Memory B cell (primary cell): ENCODE measurements around the gene KCNC3.

ENCODE experiments used
- ATAC-seq: fragments of 150-1000 bp; cut with Tn5 transposase; 2 replicates; pipeline ENCODE4 v1.10.0; 2021; ENCODE audit warnings: low read depth, mild to moderate bottlenecking, moderate library complexity
- DNase-seq, 2 donors: peaks; one replicate each; pipeline ENCODE4 v3.0.0; 2022; ENCODE audit warnings: low spot score in 2 of 2
- H3K27ac Mint-ChIP-seq: one replicate; pipeline ENCODE4 v1.8.0; 2022; ENCODE audit warnings: mild to moderate bottlenecking, moderate library complexity, mixed read lengths
- H3K27me3 Mint-ChIP-seq: one replicate; pipeline ENCODE4 v1.8.0; 2022; ENCODE audit warnings: mixed read lengths
- H3K36me3 Mint-ChIP-seq: one replicate; pipeline ENCODE4 v1.8.0; 2022; ENCODE audit warnings: mild to moderate bottlenecking, mixed read lengths
- H3K4me1 Mint-ChIP-seq: one replicate; pipeline ENCODE4 v1.8.0; 2022; ENCODE audit warnings: mixed read lengths
- H3K4me3 Mint-ChIP-seq: one replicate; pipeline ENCODE4 v1.8.0; 2022; ENCODE audit warnings: mild to moderate bottlenecking, moderate library complexity, mixed read lengths
- H3K9me3 Mint-ChIP-seq: one replicate; pipeline ENCODE4 v1.8.0; 2022; ENCODE audit warnings: mixed read lengths

The KCNC3 gene

DNA sequence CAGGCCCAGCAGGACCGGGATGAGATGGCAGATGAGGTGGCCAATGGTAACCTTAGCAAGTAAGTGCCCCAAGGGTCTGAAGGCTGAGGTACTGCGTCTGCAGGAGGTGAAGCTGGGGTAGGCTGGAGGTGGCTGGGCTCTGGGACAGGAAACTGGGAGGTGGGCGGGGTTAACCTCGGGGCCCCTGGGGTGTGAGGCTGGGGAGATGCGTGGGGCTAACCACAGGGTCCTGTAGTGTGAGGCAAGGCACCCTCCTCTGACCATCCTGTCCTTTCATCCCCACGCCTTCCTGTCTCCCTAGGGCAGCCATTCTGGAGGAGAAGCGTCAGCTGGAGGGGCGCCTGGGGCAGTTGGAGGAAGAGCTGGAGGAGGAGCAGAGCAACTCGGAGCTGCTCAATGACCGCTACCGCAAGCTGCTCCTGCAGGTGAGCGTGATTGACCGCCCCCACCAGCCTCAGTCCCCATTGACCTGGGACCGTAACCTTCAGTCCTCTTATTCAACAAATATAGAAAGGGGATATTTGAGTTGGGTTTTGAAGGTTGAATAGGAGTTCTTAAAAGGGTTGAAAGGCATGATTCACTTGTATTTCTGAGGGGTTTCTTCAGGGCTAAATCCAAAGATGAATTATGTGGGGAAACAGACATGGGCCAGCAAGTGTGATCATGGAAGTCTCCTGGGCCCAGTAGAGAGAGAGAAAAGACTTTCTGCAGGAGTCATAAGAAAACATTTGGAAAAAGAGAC lies 35.7 kb downstream of the KCNC3 start:
- Mint-ChIP-seq H3K4me1 (peaks cover 9% of the 10 kb centered on the region), H3K4me3 (no peak overlapping the region), H3K27me3 (peaks cover 42% of the 10 kb centered on the region), H3K9me3 (peaks cover 9% of the 10 kb centered on the region), H3K36me3 (peaks cover 12% of the 10 kb centered on the region), H3K27ac (no peak overlapping the region)
- ATAC-seq (no peak), DNase-seq (no peak)

- Mint-ChIP-seq H3K9me3 (peaks cover 15% of the 10 kb centered on the region), H3K27me3 (peaks cover 45% of the 10 kb centered on the region), H3K4me3 (no peak overlapping the region), H3K27ac (no peak overlapping the region), H3K4me1 (peaks cover 5% of the 10 kb centered on the region), H3K36me3 (peaks cover 15% of the 10 kb centered on the region)
- no peak for DNase-seq
- no peak for ATAC-seq
Observed at GRCh38 chr19:50292216-50292827, 36.9 kb downstream of the KCNC3 start.

DNA sequence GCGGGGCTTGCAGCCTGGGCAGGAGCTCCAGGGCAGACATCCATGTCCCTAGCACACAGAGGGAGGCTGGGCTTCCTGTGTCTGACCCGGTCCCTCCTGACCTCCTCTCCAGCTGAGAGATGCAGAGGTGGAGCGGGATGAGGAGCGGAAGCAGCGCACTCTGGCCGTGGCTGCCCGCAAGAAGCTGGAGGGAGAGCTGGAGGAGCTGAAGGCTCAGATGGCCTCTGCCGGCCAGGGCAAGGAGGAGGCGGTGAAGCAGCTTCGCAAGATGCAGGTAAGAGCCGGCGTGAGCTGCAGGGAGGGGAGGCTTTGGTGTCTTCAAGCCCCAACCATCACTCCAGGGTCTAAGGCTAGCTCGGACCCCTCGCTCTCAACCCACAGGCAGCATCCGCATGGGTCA lies 38.4 kb downstream of the KCNC3 start:
- Mint-ChIP-seq H3K9me3 (peaks cover 20% of the 10 kb centered on the region), H3K36me3 (peaks cover 15% of the 10 kb centered on the region), H3K4me3 (no peak overlapping the region), H3K27ac (no peak overlapping the region), H3K27me3 (peaks cover 40% of the 10 kb centered on the region), H3K4me1 (peaks cover 5% of the 10 kb centered on the region)
- DNase-seq (no peak), ATAC-seq (no peak)

- Mint-ChIP-seq H3K9me3 (peaks cover 24% of the 10 kb centered on the region), H3K27me3 (peaks cover 40% of the 10 kb centered on the region), H3K36me3 (peaks cover 15% of the 10 kb centered on the region), H3K4me1 (peaks cover 5% of the 10 kb centered on the region), H3K27ac (no peak overlapping the region), H3K4me3 (no peak overlapping the region)
- no peak for DNase-seq
- ATAC-seq: no peak
Observed at GRCh38 chr19:50290011-50290410, 39.2 kb downstream of the KCNC3 start.

DNA sequence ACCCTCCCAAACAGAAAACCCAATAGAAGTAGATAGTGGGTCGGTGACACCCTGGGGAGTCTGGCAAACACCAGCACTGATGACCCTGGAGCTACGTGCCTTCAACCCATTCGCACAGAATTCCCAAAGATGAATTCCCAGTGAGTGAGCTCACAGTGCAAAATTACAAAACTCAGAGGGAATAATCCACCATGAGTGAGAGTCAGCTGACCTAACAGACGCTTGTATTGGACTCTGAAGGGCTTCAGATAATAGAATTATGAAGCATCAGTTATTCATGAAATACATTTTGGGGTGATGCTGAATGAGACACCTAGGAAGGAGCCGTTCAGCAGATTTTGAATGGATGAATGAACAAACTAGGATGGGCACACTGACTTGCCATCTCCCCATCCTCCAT lies 40.2 kb downstream of the KCNC3 start:
- Mint-ChIP-seq H3K36me3 (peaks cover 15% of the 10 kb centered on the region), H3K4me1 (peaks cover 5% of the 10 kb centered on the region), H3K27ac (no peak overlapping the region), H3K9me3 (peaks cover 27% of the 10 kb centered on the region), H3K4me3 (no peak overlapping the region), H3K27me3 (peaks cover 38% of the 10 kb centered on the region)
- no peak for ATAC-seq
- DNase-seq: no peak

DNA sequence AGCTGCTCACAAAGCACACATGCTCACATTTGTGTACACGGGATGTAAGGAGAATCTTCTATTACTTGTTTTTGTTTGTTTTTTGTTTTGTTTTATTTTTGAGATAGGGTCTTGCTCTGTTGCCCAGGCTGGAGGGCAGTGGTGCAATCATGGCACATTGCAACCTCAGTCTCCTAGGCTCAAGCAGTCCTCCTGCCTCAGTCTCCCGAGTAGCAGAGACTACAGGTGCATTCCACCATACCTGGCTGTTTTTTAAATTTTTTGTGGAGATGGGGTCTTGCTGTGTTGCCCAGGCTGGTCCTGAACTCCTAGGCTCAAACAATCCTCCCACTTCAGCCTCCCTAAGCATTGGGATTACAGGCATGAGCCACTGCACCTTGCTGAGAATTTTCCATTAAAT lies 41.8 kb downstream of the KCNC3 start:
- peaks cover 3% of the 10 kb centered on the region for H3K4me1 Mint-ChIP-seq
- DNase-seq: no peak
- H3K4me3 Mint-ChIP-seq: no peak overlapping the region
- peaks cover 26% of the 10 kb centered on the region for H3K9me3 Mint-ChIP-seq
- H3K27ac Mint-ChIP-seq: no peak overlapping the region
- no peak for ATAC-seq
- peaks cover 29% of the 10 kb centered on the region for H3K27me3 Mint-ChIP-seq
- peaks cover 12% of the 10 kb centered on the region for H3K36me3 Mint-ChIP-seq

DNA sequence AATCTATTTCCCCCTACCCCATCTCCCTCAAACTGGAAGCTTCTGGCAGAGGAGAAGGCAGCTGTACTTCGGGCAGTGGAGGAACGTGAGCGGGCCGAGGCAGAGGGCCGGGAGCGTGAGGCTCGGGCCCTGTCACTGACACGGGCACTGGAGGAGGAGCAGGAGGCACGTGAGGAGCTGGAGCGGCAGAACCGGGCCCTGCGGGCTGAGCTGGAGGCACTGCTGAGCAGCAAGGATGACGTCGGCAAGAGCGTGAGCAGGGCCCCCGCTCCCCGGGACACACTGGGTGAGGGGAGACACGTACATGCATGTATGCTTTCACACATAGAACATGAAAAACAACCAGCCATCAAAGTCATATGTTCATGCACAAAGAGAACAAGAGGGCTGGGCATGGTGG lies 42.7 kb downstream of the KCNC3 start:
- DNase-seq: no peak
- Mint-ChIP-seq H3K27me3 (peaks cover 27% of the 10 kb centered on the region), H3K4me1 (peaks cover 3% of the 10 kb centered on the region), H3K9me3 (peaks cover 26% of the 10 kb centered on the region), H3K4me3 (no peak overlapping the region), H3K36me3 (peaks cover 12% of the 10 kb centered on the region), H3K27ac (no peak overlapping the region)
- no peak for ATAC-seq

DNA sequence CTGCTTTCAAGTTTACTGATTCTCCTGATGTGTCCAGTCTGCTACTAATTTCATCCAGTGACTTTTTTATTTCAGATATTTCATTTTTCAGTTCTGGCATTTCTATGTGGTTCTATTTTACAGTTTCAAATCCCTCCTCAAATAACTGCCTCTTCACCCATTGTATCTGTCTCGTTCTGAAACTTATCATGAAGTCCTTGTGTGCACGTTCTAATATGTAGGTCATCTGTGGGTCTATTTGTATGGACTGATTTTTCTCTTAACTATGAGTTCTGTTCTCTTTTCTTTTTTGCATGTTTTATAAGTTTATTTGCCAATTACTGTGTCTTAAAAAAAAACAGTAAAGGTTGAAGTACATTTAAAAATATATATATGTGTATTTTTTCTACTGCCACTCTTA lies 43.3 kb downstream of the KCNC3 start:
- no peak for DNase-seq
- ATAC-seq: no peak
- Mint-ChIP-seq H3K27ac (no peak overlapping the region), H3K36me3 (peaks cover 12% of the 10 kb centered on the region), H3K4me1 (peaks cover 3% of the 10 kb centered on the region), H3K4me3 (no peak overlapping the region), H3K9me3 (peaks cover 26% of the 10 kb centered on the region), H3K27me3 (peaks cover 27% of the 10 kb centered on the region)

GRCh38 chr19:50281491-50281890 lies 47.7 kb downstream of the KCNC3 start:
- ATAC-seq (no peak), DNase-seq (no peak)
- Mint-ChIP-seq H3K27ac (no peak overlapping the region), H3K27me3 (peaks cover 5% of the 10 kb centered on the region), H3K4me1 (no peaks in the 10 kb centered on the region), H3K36me3 (no peaks in the 10 kb centered on the region), H3K4me3 (no peak overlapping the region), H3K9me3 (peaks cover 12% of the 10 kb centered on the region)

DNA sequence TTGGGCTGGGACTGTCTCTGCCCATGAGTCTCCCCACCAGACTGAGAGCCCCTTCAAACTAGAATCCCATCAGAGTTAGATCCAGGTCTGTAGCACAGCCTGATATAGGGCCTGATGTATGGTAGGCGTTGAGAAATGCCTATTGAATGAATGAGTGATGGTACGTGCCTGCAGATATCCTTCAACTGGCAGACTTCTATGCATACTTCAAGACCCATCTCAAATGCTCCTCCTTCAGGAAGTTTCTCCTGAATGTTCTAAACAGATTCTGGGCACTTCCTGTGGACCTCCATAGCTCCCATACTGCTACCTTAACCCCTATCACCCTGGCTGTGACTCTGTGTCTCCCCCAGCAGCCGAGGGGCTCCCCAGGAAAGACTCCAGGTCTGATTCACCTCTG lies 48.2 kb downstream of the KCNC3 start:
- ATAC-seq (no peak), DNase-seq (no peak)
- no peaks in the 10 kb centered on the region for H3K36me3 Mint-ChIP-seq
- no peaks in the 10 kb centered on the region for H3K4me1 Mint-ChIP-seq
- no peak overlapping the region for H3K4me3 Mint-ChIP-seq
- H3K27me3 Mint-ChIP-seq: peaks cover 5% of the 10 kb centered on the region
- H3K9me3 Mint-ChIP-seq: peaks cover 8% of the 10 kb centered on the region
- H3K27ac Mint-ChIP-seq: no peak overlapping the region

DNA sequence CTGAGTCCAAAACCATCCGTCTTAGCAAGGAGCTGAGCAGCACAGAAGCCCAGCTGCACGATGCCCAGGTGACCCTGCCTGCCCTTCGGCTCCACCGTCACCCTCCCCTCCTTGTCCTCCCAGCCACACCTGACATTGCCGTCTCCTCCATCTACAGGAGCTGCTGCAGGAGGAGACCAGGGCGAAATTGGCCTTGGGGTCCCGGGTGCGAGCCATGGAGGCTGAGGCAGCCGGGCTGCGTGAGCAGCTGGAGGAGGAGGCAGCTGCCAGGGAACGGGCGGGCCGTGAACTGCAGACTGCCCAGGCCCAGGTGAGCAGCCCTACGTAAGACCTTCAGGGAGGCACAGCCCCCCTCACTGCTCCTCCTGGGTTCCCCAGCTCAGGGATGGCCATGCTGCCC lies 49.1 kb downstream of the KCNC3 start:
- Mint-ChIP-seq H3K27ac (no peak overlapping the region), H3K4me1 (no peaks in the 10 kb centered on the region), H3K27me3 (peaks cover 5% of the 10 kb centered on the region), H3K9me3 (peaks cover 3% of the 10 kb centered on the region), H3K36me3 (no peaks in the 10 kb centered on the region), H3K4me3 (no peak overlapping the region)
- ATAC-seq (no peak), DNase-seq (no peak)

- ATAC-seq: no peak
Observed at GRCh38 chr19:50277966-50278580, 51.1 kb downstream of the KCNC3 start.

DNA sequence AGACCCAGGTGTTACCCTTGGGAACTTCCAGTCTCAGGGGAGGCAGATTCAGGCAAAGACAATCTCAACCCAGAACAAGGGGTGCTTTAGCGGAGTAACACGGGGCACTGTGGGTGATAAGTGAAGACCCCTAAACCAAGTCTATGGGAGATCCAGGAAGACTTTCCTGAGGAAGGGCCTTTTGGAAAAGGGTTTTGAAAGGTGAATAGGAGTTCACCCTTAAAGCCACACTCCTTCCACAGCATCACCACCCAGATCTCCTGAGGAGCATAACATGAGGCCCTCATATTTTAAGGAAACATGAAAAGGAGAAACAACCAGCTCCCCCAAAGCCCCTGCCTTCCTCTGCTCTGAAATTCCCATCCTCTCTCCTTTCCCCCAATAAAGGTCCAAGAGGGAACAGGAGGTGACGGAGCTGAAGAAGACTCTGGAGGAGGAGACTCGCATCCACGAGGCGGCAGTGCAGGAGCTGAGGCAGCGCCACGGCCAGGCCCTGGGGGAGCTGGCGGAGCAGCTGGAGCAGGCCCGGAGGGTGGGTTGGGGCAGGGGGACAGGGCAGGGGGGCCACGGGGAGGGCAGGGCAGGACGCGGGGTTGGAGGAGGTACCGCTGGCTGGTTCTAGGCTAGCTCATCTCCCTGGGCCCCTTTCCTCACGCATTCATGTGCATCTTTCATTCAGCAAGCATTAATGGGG lies 52.7 kb downstream of the KCNC3 start:
- ATAC-seq: no peak
- no peak overlapping the region for H3K27ac Mint-ChIP-seq
- no peaks in the 10 kb centered on the region for H3K36me3 Mint-ChIP-seq
- H3K27me3 Mint-ChIP-seq: peaks cover 8% of the 10 kb centered on the region
- H3K4me1 Mint-ChIP-seq: no peaks in the 10 kb centered on the region
- no peaks in the 10 kb centered on the region for H3K9me3 Mint-ChIP-seq
- no peak overlapping the region for H3K4me3 Mint-ChIP-seq
- DNase-seq: no peak

More at GRCh38 chr19:50277966-50278580, 51.1 kb downstream of the KCNC3 start:
- peaks cover 4% of the 10 kb centered on the region for H3K27me3 Mint-ChIP-seq
- no peak overlapping the region for H3K4me3 Mint-ChIP-seq
- no peak overlapping the region for H3K27ac Mint-ChIP-seq
- no peaks in the 10 kb centered on the region for H3K4me1 Mint-ChIP-seq
- DNase-seq: no peak
- no peaks in the 10 kb centered on the region for H3K9me3 Mint-ChIP-seq
- no peaks in the 10 kb centered on the region for H3K36me3 Mint-ChIP-seq
